HepG2 (cell line): ENCODE measurements around the gene H6PD. TPM values are rescaled to one million over a fixed set of nuclear protein-coding genes. Genes with fewer than 3 reads are reported as not detected.

Experiments
- ATAC-seq: fragments of 200-7000 bp; cut with Tn5 transposase; 3 replicates; pipeline ENCODE4 v1.9.1; 2020; ENCODE audit warnings: mild to moderate bottlenecking, moderate library complexity
- BruUV-seq: library from RNA; stranded (reverse); fragments of 400-500 nt; replicated peaks from 2 replicates; lab custom pipeline; 2021; lab: Mats Ljungman, UMichigan
- CTCF ChIA-PET: fragments of 300-600 bp; formaldehyde crosslinking; extraction: SDS; loops from one replicate; lab custom pipeline; 2021; ENCODE audit warnings: low total read pairs, inconsistent platforms, low intra/inter-chr PET ratio; lab: Yijun Ruan, JAX
- POLR2A ChIA-PET: fragments of 350-600 bp; sonication (Branson Sonifier 250); formaldehyde crosslinking; loops from one replicate; lab custom pipeline; 2020; ENCODE audit warnings: antibody characterized with exemption, inconsistent platforms; lab: Yijun Ruan, JAX
- DNase-seq: peaks from one replicate; pipeline ENCODE4 v3.0.0-alpha.2; 2015; ENCODE audit warnings: low spot score
- FAIRE-seq: peaks from 3 replicates; lab custom pipeline; 2011; peaks lifted over from hg19 to GRCh38; lab: Jason Lieb, UNC
- H2AFZ ChIP-seq: one replicate; pipeline ENCODE4 v1.6.1; 2011; ENCODE audit warnings: low read length, inconsistent platforms
- H3K27ac ChIP-seq: fragments of 300-600 bp; 3 replicates; pipeline ENCODE4 v1.8.0; 2011; ENCODE audit warnings: mixed run types, mild to moderate bottlenecking, mixed read lengths, low read length, inconsistent platforms; ENCODE audit not compliant: insufficient read depth; ENCODE audit errors: extremely low read length
- H3K27me3 ChIP-seq, 2 experiments: fragments of 200-600 bp in 1 of 2; 2 replicates in 1 of 2; 3 replicates in 1 of 2; pipeline versions ENCODE4 v1.6.0 to v1.8.0; 2011; ENCODE audit warnings: low read length in 2 of 2, mild to moderate bottlenecking in 2 of 2, moderate library complexity in 2 of 2, inconsistent platforms in 1 of 2; ENCODE audit not compliant: insufficient read depth in 2 of 2, control insufficient read depth in 1 of 2
- H3K36me3 ChIP-seq, 2 experiments: fragments of 200-600 bp in 1 of 2; replicated peaks in 1 of 2; 2 replicates in 1 of 2; 3 replicates in 1 of 2; pipeline versions ENCODE4 v1.5.1 to v1.8.0; 2011; ENCODE audit warnings: low read length in 2 of 2, inconsistent platforms in 1 of 2; ENCODE audit not compliant: insufficient read depth in 2 of 2, control insufficient read depth in 1 of 2
- H3K4me1 ChIP-seq: 2 replicates; pipeline ENCODE4 v1.5.1; 2012; ENCODE audit warnings: low read length, inconsistent platforms; ENCODE audit not compliant: insufficient read depth
- H3K4me2 ChIP-seq: 2 replicates; pipeline ENCODE4 v1.6.0; 2011; ENCODE audit warnings: low read depth, low read length, inconsistent platforms
- H3K4me3 ChIP-seq, 3 experiments: fragments of 200-600 bp in 1 of 3; sonication (generic), shearing (Covaris generic) in 1 of 3; replicated peaks in 1 of 3; 2 replicates each; pipeline ENCODE4 v1.5.1; 2011 to 2016; ENCODE audit warnings: low read length in 3 of 3, inconsistent platforms in 2 of 3, low read depth in 2 of 3, mild to moderate bottlenecking in 2 of 3, control low read depth in 1 of 3, mixed read lengths in 1 of 3; ENCODE audit not compliant: insufficient read depth in 1 of 3
- H3K79me2 ChIP-seq: one replicate; pipeline ENCODE4 v1.6.1; 2011; ENCODE audit warnings: low read length, inconsistent platforms; ENCODE audit not compliant: insufficient read depth
- H3K9ac ChIP-seq: 2 replicates; pipeline ENCODE4 v1.6.0; 2011; ENCODE audit warnings: mild to moderate bottlenecking, low read depth, low read length, inconsistent platforms; ENCODE audit not compliant: insufficient read depth
- H3K9me3 ChIP-seq: 2 replicates; pipeline ENCODE4 v1.5.1; 2012; ENCODE audit warnings: mild to moderate bottlenecking, low read length
- H4K20me1 ChIP-seq: 2 replicates; pipeline ENCODE4 v1.6.0; 2011; ENCODE audit warnings: inconsistent platforms, mild to moderate bottlenecking, low read length, moderate library complexity; ENCODE audit not compliant: insufficient read depth
- EEA1 ChIP-seq: sonication (generic); formaldehyde crosslinking; IDR thresholded peaks from 2 replicates; pipeline ENCODE4 v1.5.1; 2020; ENCODE audit warnings: mild to moderate bottlenecking, missing genetic modification reagents, borderline replicate concordance
- EED ChIP-seq: sonication (generic); formaldehyde crosslinking; IDR thresholded peaks from 2 replicates; pipeline ENCODE4 v1.5.0; 2020; ENCODE audit warnings: mild to moderate bottlenecking, missing genetic modification reagents
- JARID2 ChIP-seq: sonication (generic); formaldehyde crosslinking; IDR thresholded peaks from 2 replicates; pipeline ENCODE4 v1.8.1; 2023; ENCODE audit warnings: missing genetic modification reagents, inconsistent platforms; ENCODE audit not compliant: insufficient replicate concordance
- KLF13 ChIP-seq: sonication (generic); formaldehyde crosslinking; IDR thresholded peaks from 2 replicates; pipeline ENCODE4 v1.4.0; 2020; ENCODE audit warnings: mild to moderate bottlenecking, missing genetic modification reagents
- TOE1 ChIP-seq: sonication (generic); formaldehyde crosslinking; IDR thresholded peaks from 2 replicates; pipeline ENCODE4 v1.4.0; 2020; ENCODE audit warnings: mild to moderate bottlenecking, missing genetic modification reagents
- ZFP36 ChIP-seq: fragments of 150-350 bp; IDR thresholded peaks from 2 replicates; pipeline ENCODE4 v1.6.1; 2018; ENCODE audit warnings: borderline replicate concordance, low read length, low read depth; ENCODE audit not compliant: partially characterized antibody
- ZMYM3 ChIP-seq: sonication (generic); formaldehyde crosslinking; IDR thresholded peaks from 2 replicates; pipeline ENCODE4 v1.5.1; 2020; ENCODE audit warnings: mild to moderate bottlenecking, missing genetic modification reagents
- ZNF101 ChIP-seq: sonication (generic); formaldehyde crosslinking; IDR thresholded peaks from 2 replicates; pipeline ENCODE4 v1.4.0; 2020; ENCODE audit warnings: mild to moderate bottlenecking, low read depth, missing genetic modification reagents, borderline replicate concordance
- ZNF136 ChIP-seq: sonication (generic); formaldehyde crosslinking; IDR thresholded peaks from 2 replicates; pipeline ENCODE4 v1.8.1; 2022; ENCODE audit warnings: low read depth, mild to moderate bottlenecking, moderate library complexity, missing genetic modification reagents
- ZNF800 ChIP-seq: sonication (generic); formaldehyde crosslinking; IDR thresholded peaks from 2 replicates; pipeline ENCODE4 v1.4.0; 2020; ENCODE audit warnings: missing genetic modification reagents
- WGBS: methylation state at CpG from one replicate; pipeline ENCODE4 v1.1.6; 2017; ENCODE audit warnings: low lambda C conversion rate; 5-methylcytosine and 5-hydroxymethylcytosine counted together
- in situ Hi-C: cut with HindIII; loops from 2 replicates; pipeline ENCODE4 v1.10.0; 2017; ENCODE audit warnings: low pct_unique_long_range_greater_than_20kb; ENCODE audit not compliant: extremely low pct_ligation_motif_present
- intact Hi-C: fragments of 100-400 bp; cut with micrococcal nuclease; formaldehyde crosslinking; loops from one replicate; pipeline ENCODE4 v1.10.0; 2022; ENCODE audit not compliant: unreplicated experiment
- polyA plus RNA-seq, 8 experiments: library from polyadenylated mRNA; depleted of rRNA in 3 of 8; stranded (reverse) in 7 of 8; unstranded in 1 of 8; fragments of >200 nt; fragmentation: Illumina TruSeq in 4 of 8; extraction: Trizol in 4 of 8; gene quantifications; 2 replicates each; pipeline versions ENCODE4 v1.2.1 to v1.2.3, GENCODE V29; 2011 to 2016; ENCODE audit warnings: low read depth in 4 of 8, missing spikeins in 1 of 8, mixed read lengths in 1 of 8; ENCODE audit not compliant: insufficient read depth in 1 of 8
- total RNA-seq, 5 experiments: library from RNA; depleted of rRNA; stranded (reverse); fragments of >200 nt; fragmentation: Illumina TruSeq; extraction: Trizol; gene quantifications; 2 replicates each; pipeline ENCODE4 v1.2.3, GENCODE V29; 2016; ENCODE audit warnings: low read depth in 1 of 5

H6PD gene
- total and polyA plus RNA-seq, 2 of the 13 experiments (the other 11 are each of a cell fraction or from before 2014, with no cell fraction given) = 9.3 to 14.1 TPM

GRCh38 chr1:9317072-9317471 lies 82.5 kb downstream of the H6PD start:
- in situ Hi-C loops (no loop called here), intact Hi-C loops (no loop called here)
- Histone ChIP-seq H3K4me1 (no peaks in the 10 kb centered on the region; the same call in 1 of the 2 replicates), H3K4me3 (no peak overlapping the region), H3K79me2 (no peaks in the 10 kb centered on the region), H2AFZ (no peak overlapping the region), H3K27ac (no peak overlapping the region), H3K36me3 (no peaks in the 10 kb centered on the region), H3K27me3 (no peaks in the 10 kb centered on the region), H3K4me2 (no peak overlapping the region), H3K9ac (no peak overlapping the region), H4K20me1 (no peaks in the 10 kb centered on the region), H3K9me3 (no peaks in the 10 kb centered on the region)
- 88% methylated on average over 7 of the region's 7 CpGs for WGBS
- TF ChIP-seq ZMYM3 (CRISPR knock-in tag) (peak; percentile 19; the same call in 1 of the 2 replicates), EED (no peak), ZFP36 (peak; percentile 90), ZNF101 (CRISPR knock-in tag) (no peak), KLF13 (CRISPR knock-in tag) (no peak)
- ChIA-PET CTCF (no interaction called here), POLR2A (no interaction called here)
- ATAC-seq (no peak), DNase-seq (no peak), FAIRE-seq (no peak)
- no TSS peak for BruUV-seq

- H3K9ac ChIP-seq = no peak overlapping the region
- H3K79me2 ChIP-seq = no peaks in the 10 kb centered on the region
- no peaks in the 10 kb centered on the region for H3K9me3 ChIP-seq
- ATAC-seq (no peak), FAIRE-seq (no peak), DNase-seq (no peak)
- no peak overlapping the region for H3K4me3 ChIP-seq
- H3K36me3 ChIP-seq = no peaks in the 10 kb centered on the region
- in situ Hi-C loops (no loop called here), intact Hi-C loops (no loop called here)
- H3K4me2 ChIP-seq = no peak overlapping the region
- BruUV-seq = no TSS peak
- H3K27me3 ChIP-seq = no peaks in the 10 kb centered on the region
- no peaks in the 10 kb centered on the region; the same call in 1 of the 2 replicates for H3K4me1 ChIP-seq
- WGBS = 92% methylated on average over 27 of the region's 28 CpGs
- H2AFZ ChIP-seq = no peak overlapping the region
- TF ChIP-seq JARID2 (CRISPR knock-in tag) = no peak
- no peak for TF ChIP-seq TOE1
- TF ChIP-seq EEA1 (CRISPR knock-in tag) = no peak
- TF ChIP-seq ZNF800 = no peak
- no peak for TF ChIP-seq ZNF136 (CRISPR knock-in tag)
- ChIA-PET POLR2A (no interaction called here), CTCF (no interaction called here)
- H4K20me1 ChIP-seq = no peaks in the 10 kb centered on the region
- no peak overlapping the region for H3K27ac ChIP-seq
Measured at GRCh38 chr1:9317591-9318417, 83.2 kb downstream of the H6PD start.
